Measurements from ENCODE around the gene SRGAP2C.
"Not testable (repeated sequence)": the region's sequence is repeated elsewhere in the genome, so short reads cannot be mapped to it uniquely, and the experiment has no call there.

- TF ChIP-seq, protein P1, sequence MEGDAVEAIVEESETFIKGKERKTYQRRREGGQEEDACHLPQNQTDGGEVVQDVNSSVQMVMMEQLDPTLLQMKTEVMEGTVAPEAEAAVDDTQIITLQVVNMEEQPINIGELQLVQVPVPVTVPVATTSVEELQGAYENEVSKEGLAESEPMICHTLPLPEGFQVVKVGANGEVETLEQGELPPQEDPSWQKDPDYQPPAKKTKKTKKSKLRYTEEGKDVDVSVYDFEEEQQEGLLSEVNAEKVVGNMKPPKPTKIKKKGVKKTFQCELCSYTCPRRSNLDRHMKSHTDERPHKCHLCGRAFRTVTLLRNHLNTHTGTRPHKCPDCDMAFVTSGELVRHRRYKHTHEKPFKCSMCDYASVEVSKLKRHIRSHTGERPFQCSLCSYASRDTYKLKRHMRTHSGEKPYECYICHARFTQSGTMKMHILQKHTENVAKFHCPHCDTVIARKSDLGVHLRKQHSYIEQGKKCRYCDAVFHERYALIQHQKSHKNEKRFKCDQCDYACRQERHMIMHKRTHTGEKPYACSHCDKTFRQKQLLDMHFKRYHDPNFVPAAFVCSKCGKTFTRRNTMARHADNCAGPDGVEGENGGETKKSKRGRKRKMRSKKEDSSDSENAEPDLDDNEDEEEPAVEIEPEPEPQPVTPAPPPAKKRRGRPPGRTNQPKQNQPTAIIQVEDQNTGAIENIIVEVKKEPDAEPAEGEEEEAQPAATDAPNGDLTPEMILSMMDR (IDR thresholded peaks at IDR 0.05 in 4 of 5, conservative IDR thresholded peaks at IDR 0.05 in 1 of 5), result not testable (repeated sequence)
- not testable (repeated sequence) for TF ChIP-seq POLR2A (IDR thresholded peaks at IDR 0.05)
Observed at GRCh38 chr1:121433517-121433916, 248.7 kb downstream of the SRGAP2C start.

Measured in gastrocnemius medialis (tissue), 4 donors.